ENCODE results near the gene NBEA.
"Not testable (repeated sequence)": the region's sequence is repeated elsewhere in the genome, so short reads cannot be mapped to it uniquely, and the experiment has no call there.

DNA sequence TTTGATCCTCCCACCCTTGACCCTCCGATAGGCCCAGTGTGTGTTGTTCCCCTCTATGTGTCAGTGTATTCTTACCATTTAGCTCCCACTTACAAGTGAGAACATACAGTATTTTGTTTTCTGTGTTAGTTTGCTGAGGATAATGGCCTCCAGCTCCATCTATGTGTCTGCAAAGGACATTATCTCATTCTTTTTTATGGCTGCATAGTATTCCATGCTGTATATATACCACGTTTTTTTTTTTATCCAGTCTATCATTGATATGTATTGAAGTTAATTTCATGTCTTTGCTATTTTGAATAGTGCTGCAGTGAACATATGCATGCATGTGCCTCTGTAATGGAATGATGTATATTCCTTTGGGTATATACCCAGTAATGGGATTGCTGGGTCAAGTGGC, 27.5 kb downstream of the NBEA start:
- not testable (repeated sequence) for TF ChIP-seq POLR2A (IDR thresholded peaks at IDR 0.05)
- TF ChIP-seq, protein P1, sequence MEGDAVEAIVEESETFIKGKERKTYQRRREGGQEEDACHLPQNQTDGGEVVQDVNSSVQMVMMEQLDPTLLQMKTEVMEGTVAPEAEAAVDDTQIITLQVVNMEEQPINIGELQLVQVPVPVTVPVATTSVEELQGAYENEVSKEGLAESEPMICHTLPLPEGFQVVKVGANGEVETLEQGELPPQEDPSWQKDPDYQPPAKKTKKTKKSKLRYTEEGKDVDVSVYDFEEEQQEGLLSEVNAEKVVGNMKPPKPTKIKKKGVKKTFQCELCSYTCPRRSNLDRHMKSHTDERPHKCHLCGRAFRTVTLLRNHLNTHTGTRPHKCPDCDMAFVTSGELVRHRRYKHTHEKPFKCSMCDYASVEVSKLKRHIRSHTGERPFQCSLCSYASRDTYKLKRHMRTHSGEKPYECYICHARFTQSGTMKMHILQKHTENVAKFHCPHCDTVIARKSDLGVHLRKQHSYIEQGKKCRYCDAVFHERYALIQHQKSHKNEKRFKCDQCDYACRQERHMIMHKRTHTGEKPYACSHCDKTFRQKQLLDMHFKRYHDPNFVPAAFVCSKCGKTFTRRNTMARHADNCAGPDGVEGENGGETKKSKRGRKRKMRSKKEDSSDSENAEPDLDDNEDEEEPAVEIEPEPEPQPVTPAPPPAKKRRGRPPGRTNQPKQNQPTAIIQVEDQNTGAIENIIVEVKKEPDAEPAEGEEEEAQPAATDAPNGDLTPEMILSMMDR (IDR thresholded peaks at IDR 0.05) = not testable (repeated sequence)

Measured in stomach (tissue), 4 donors.